Esophagus squamous epithelium (tissue), 4 donors: ENCODE results near the gene TMEM176A.

ENCODE experiments used
- CTCF ChIP-seq, 6 experiments: fragments of 450-650 bp in 4 of 6; fragments of 200-600 bp in 2 of 6; sonication (generic) in 2 of 6; IDR thresholded peaks; one replicate each; pipeline ENCODE4 v1.5.1; 2016 to 2019; ENCODE audit warnings: antibody characterized with exemption in 6 of 6, mild to moderate bottlenecking in 4 of 6, moderate library complexity in 4 of 6
- POLR2A ChIP-seq, 4 donors: fragments of 450-650 bp; IDR thresholded peaks; one replicate each; pipeline ENCODE4 v1.6.1; 2017; ENCODE audit warnings: antibody characterized with exemption in 4 of 4, mild to moderate bottlenecking in 4 of 4, moderate library complexity in 3 of 4

- TF ChIP-seq CTCF (IDR thresholded peaks at IDR 0.05) = no peak
- no peak for TF ChIP-seq POLR2A (IDR thresholded peaks at IDR 0.05)
Observed at GRCh38 chr7:150828384-150828783, 27.8 kb downstream of the TMEM176A start.
